Stimulated activated CD4-positive, alpha-beta T cell treated with anti-CD3 and anti-CD28 coated beads, Interleukin-2, amount 100 ng/mL, for 24 hours (primary cell): Measurements from ENCODE around the gene MREG.
A peak's percentile ranks its signal among the peaks of the same experiment; 100 is the strongest.

Source experiments
- DNase-seq, 2 donors: peaks; one replicate each; pipeline ENCODE4 v3.0.0-alpha.2; 2020

MREG gene, protein sequence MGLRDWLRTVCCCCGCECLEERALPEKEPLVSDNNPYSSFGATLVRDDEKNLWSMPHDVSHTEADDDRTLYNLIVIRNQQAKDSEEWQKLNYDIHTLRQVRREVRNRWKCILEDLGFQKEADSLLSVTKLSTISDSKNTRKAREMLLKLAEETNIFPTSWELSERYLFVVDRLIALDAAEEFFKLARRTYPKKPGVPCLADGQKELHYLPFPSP

DNA sequence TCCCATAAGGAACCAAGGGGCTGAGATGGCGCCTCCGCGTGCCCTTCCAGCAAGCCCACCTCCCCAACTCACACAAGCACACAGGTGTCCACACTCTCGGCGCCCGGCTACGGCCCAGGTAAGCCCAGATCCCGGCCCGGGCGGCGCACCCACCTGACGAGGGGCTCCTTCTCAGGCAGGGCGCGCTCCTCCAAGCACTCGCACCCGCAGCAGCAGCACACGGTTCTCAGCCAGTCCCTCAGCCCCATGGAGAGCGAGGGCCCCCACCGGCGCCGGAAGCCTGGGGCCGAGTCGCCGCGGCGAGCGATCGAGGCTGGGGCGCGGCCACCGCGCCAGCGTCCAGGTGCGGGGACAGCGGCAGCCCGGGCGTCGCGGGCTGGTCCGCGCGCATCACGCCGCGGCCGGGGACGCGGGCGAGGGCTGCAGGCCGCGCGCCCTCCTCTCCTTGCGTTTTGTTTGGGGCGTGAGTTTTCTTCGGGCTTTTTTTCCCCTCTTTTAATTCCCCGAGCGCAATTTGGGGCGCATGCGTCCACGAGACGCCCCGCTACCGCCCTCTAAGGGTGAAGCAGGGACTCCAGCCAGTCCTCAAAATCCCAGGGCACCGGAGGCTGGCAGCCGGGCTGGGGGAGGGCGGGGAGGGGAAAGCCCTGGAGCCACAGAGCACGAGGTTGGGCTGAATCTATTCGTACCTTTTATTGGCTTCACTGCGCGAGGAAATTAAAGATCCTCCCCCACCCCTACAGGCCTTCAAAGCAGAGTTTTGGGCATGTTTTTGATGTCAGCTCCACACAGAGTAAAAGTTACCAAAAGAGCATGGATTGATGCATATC, at the start of gene MREG:
MREG (minus strand) TSS at position 472 of the 830 bp plus-strand sequence; CDS start at position 248, 224 bp downstream.
- peak; percentile 88 to 89 for DNase-seq

DNA sequence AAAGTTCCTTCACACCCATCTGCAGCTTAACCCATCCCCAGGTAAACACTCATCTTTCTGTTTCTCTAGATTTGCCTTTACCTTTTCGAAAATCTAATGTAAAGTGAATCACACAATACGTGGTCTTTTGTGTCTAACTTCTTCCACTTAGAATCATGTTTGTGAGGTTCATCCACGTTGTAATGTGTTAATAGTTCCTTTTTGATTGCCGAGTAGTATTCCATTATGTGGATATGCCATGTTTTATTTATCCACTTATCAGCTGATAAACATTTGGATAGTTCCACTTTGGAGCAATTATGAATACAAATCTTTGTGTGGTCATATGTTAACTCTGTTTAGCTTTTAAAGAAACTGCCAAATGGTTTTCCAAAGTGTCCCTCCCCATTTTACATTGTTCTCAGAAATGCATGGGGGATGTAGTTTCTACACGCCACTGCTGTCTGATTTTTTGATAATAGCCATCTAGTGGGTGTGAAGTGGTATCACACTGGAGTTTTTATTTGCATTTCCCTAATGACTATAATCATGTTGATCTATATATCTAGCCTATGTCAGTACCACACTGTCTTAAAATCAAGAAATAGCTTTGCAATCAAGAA, 46.0 kb upstream of the MREG start:
- DNase-seq = no peak

DNA sequence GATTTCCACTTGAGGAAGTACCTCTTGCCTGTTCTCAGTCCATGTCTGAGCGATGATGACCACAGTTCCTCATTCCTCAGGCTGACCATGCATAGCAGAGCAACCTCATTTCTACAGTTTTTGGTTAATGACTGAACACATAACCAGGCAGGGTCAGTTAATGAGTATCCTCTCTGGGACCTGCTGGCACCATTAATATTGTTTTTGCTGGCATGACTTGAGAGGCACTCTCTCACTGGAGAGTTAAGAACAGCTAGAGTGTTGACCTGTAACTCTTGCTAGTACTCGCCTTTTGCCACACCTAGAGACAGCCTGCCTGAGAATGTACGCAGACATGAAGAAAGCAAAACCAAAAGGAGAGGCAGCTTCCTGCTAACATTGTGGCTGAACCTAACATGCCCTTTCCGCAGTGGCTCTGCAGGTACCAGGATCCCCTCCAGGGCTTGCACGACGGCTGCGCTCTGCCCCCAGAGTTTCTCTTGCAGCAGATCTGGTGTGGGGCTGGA, 44.4 kb upstream of the MREG start:
- peak; percentile 49 to 51 for DNase-seq

DNA sequence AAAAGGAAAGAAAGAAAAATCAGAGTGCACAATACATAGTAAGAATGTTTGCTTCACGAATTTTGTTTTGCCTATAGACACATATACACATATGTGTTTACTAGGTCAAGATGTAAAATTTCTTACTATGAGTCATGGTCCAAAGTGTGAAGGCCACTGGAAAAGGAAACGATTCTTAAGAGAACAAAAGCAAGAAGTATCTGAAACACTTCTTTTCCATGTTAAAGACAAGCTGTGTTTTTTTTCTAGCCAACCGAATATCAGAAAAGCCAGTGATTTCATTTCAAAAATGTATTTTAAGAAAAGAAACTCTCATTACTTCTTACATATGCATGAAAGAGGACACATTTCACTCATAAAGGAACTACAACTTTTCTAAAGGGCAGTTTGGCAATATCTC, 43.4 kb upstream of the MREG start:
- no peak for DNase-seq

DNA sequence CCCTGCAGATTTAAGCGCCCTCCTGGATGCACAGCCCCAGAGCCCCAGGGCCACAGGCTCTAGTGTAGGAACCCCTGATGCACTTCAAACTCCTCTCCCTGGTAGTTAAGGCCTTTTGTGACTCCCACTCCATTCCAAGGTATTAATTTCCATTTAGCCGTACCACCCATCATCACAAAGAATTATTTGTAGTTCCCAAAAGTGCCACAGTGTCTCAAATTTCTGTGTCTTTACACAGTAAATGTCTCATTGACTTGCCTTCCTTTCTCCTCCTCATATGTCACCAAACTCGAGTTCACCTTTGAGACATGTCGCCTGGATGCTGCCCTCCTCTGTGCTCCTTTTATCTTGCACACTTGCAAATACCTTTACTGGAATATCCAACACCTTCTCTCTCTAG, 42.3 kb upstream of the MREG start:
- no peak for DNase-seq

DNA sequence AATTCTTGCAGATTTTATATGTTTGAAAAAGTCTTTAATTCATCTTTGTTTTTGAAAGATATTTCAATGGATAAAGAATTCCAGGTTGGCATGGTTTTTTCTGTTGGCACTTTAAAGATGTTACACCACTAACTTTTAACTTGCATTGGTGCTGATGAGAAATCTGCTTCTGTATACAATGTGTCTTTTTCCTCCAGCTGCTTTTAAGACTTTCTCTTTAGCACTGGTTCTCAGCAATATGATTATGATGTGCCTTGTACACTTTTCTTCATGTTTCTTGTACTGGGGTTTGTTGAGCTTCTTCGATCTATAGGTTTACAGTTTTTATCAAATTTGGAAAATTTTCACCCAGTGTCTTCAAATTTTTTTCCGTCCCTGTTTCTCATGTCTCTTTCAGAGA, 39.1 kb upstream of the MREG start:
- no peak for DNase-seq

DNA sequence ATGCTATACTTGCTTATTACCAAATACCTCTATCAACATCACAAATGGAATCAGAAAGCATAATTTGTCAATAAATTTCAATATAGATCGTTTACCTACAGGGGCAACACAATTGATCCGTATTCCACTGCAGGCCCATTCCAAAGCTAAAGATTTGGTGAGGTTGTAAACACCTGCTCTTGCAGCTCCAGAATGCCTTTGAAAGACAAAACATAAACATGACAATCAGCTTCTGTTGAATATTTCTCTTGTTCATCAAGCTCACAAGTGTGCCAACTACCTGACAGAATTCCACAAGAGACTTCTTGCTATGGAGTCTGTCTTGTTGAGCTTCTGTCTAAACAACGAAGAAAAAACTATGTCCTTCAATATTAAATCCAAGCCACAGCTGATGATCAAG, 38.0 kb upstream of the MREG start:
- no peak for DNase-seq

DNA sequence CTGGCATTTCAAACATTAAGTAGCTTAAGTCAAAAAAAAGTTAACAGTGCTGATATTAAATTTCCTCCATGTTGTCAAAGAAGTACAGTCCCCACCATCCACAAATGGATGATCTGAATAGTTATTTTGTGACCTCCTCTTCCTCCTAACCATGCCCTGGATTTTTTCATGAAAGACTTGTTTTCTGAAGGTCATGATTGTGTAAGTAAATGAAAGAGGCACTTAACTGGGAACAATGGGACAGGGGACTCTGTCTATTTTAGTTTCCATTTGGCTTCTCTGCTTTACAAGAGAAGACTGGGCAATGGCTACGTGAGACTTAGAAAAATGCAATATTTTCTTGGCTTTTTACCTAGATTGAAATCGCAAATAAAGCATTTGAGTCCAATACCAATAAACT, 36.1 kb upstream of the MREG start:
- no peak for DNase-seq

DNA sequence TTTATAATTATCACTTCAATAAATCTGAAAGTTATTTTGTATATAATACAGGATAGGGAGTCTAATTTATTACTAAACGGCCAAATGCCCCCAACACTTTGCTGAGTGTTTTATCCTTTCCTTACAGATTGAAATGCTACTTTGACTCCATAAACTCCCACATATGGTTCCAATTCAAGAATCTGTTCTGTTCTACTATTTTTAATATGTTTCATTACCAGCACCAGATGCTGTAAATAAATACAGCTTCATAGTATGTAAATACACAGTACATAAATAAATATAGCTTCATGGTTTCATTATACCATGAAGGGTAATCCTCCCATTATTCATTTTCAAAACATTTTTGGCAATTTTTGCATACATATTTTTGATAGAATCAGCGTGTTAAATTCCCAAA, 34.0 kb upstream of the MREG start:
- no peak for DNase-seq

DNA sequence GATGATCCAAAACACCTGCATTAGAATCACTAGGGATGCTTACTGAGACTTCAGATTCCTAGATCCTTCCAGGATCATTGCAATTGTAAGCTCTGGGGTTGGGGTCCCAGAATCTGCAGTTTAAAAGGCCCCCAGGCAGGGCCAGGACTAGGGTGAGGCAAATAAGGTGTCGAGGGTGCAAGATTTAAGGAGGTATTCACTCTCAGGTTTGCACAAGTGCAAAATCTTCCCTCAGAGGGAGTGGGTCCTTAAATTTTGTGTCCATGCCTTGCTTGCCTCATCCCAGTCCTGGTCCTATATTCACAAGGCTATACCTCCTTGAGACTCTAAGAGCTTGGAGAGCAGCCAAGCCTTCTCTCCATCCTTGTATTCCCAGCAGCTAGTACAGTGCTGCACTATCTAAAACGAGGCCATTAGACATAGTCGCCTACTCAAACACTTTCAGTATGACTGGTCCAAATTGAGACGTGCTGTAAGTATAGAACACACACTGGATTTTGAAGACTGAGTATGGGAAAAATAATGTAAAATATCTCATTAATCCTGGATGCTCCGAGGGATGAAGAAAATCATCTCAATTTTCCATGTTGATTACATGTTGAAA, 31.6 kb upstream of the MREG start:
- DNase-seq = no peak

DNA sequence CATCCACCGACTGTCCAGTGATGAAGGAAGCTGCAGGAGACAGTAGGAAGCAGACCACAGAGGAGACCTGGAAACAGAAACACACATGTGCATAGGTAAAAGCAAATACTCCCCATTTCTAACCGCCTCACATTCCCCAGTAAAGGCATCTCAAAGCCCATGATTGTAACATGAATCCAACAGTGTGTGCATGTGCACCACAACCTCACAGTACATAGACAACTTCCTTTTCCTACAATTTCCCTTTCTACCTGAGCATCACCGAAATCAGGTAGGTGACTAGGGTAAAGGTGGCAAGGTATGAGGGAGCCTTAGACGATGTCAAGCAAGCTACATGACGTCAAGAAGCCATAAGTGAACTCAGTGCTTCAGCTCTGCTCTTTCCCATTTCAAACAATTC, 30.6 kb upstream of the MREG start:
- no peak for DNase-seq

DNA sequence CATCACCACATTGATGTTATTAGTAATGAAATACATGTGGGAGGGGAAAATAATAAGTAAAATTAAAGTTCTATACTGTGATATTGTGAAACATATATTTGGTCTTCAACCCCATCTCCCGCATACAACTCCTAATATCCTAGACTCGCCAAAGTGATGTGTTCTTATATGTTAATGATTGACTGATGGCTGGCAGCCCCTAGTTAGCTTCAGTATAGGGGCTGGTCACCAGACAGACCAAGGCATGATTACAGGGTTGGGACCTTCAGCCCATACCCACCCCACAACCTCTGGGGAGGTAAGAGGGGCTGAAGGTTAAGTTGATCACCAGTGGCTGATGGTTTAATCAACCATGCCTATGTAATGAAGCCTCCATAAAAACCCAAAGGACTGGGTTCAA, 28.1 kb upstream of the MREG start:
- DNase-seq = no peak

DNA sequence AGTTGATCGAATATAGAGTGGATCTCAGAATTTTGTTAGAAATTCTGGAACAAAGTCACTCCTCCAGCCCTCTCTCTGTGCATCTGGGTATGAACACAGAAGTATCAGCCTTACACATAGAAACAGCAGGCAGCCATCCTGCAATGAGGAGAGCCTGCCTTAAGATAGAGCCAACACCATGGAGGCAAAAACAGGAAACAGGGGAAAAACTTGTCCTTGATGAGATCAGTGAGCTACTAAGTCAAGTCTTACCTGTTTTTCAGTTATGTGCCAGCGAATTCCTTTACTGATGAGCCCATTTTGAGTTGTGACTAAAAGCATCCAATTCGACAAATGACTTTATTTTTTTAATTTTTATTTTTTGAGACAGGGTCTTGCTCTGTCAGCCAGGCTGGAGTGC, 26.6 kb upstream of the MREG start:
- DNase-seq = no peak

DNA sequence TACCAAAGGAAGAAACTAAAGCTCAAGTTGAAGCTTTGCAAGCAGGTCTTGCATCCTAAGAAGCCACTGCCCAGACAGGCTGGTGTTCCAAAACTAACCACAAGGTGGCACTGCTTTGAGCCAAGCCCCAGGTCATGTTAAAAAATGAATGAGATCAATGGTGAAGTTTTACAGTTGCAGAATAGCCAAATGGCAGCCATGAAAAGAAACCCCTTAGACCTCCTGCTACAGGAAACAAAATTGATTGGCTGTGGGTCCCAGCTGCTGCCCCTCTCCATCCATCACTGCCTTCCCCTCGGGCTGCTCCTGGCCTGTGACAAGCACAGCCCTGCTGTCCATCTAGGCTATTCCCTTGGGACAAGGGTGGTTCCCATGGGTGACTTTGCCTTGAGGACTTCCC, 20.7 kb upstream of the MREG start:
- peak; percentile 86 to 90 for DNase-seq

DNA sequence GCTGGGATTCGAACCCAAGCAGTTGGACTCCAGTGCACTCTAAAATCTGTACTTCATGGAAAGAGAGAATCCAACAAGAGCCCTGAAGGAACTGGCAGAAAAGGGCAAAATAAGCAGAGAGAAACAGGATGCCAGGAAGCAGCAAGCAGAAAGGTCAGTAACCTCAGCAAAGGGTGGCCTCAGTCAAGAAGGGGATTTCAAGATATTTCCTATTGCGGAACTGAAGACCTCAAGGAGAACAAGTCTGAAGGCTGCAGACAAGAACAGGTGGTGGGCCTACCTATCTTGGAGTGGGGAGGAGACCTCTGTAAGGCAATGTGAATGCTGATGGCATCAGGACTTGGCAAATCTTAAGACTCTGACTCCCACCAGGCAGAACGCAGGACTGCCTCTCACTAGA, 20.1 kb upstream of the MREG start:
- DNase-seq = no peak

DNA sequence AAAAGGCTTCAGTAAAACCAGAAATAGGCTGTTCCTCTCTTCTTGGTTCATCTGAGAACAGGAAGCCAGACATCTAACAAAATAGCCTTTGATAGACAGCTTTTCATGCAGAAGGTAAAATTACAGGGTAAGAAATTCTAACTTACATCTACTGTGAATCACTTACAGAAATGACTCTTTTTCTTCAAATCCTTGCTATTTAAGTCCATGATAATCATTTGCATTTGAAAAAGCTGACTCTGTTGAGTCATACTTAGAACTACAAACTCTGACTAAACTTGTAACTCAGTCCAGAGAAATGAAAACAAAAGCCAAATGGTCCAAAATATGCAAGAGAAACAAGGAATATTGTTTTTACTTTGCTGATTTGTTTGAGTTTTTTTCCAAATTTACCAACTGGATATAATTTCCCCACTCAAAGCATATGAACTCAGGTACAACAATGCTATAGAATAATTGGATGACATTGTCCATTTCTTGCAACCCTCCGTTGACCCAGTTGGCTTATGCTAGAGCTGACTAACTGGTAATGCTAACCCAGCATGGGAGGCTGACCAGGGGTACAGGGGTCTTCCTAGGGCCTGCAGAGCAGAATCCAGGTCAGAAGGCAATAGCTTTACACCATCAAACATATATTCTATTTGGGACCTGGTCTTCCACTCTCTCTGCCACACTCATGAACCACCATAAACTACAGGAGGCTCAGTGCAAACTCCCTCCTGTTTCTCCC, 18.8 kb upstream of the MREG start:
- DNase-seq = no peak

DNA sequence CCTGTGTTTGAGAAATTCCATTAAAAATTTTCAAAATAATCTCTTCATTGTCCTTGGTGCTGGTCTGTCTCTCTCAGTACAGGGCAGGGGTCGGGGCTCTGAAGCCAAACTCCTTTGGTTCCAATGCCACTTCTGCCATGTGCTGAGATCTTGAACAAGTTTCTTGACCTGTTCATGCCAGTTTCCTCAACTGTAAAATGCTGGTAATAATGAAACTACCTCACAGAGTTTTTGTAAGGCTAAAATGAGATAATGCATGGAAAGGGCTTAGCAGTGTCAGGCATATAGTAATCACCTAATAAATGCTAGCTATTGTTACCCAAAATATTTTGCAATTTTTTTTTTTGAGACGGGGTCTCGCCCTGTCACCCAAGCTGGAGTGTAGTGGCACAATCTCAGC, 16.9 kb upstream of the MREG start:
- DNase-seq = no peak

DNA sequence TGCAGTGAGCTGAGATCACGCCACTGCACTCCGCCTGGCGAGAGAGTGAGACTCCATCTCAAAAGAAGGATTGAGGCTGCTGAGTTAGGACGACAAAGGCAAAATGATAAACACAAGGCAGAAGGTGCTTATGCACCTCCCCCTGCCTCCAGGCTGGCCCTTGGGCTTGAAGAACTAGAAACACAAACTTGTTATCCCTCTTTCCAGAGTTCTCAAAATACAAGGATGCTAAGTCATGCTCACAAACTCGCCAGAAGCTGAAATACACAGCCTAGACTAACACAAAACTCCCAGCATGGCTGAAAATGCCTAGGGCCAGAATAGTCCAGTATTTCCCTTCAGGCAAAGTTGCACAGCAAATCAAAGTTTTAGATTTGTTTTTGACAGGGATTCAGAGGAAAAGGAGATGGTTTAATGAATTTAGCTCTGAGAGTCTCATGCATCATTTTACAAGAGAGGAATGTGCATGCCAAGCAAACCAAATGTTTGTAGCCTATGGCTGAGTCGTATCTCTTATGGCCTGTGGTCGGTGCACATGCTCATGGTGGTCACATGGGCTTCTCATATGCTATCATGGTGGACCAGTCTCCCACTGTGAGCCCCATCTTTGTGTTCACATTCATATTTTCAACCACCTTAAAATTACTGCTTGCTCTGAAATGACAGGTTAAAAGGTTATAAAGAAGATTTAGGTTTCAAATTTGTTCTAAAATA, 16.2 kb upstream of the MREG start:
- no peak for DNase-seq

DNA sequence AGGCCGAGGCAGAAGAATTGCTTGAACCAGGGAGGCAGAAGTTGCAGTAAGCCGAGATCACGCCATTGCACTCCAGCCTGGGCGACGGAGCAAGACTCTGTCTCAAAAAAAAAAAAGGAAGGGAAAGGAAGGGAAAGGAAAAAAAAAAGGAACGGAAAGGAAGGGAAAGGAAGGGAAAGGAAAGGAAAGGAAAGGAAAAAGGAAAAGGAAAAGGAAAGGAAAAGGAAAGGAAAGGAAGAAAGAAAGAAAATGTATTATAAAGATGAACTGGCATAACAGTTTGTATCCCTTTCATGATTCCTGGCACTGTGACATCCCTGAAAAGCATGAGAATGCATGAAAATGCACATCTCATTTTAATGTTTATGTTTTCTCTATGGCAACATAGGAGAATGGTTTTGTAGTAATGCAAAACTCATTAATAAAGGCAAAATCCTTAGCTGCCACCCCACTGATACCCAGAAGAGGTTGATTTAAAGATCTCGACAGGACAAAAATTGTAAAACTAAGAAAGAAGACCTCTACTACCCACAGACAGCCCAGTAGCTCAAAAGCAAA, 11.5 kb upstream of the MREG start:
- DNase-seq = no peak

DNA sequence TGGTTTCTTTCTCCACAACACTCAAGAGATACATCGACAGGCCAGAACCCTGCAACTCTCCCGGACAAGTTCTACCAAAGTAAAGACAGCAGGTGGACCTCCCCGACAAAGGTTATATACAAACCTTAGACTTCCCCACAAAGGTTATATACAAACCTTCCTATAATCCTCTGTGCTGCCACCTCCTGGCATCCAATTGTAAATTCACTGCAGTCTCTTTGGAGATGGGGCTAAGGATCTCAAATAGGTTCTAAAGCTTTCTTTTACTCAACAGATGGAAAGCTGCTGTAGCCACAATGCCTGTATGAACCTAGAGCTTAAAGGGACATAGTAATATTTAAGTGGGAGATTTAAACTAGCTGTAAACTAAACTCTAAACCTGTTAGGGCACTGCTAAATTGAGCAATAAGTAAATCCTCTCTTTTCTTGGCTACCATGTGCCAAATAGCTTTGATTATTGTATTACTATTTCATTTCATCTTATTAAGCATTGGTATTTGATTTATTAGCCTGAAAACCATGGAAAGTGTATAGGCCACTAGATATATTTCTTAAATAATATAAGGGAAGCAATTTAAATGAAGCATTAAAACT, 9.8 kb upstream of the MREG start:
- peak; percentile 58 to 63 for DNase-seq

DNA sequence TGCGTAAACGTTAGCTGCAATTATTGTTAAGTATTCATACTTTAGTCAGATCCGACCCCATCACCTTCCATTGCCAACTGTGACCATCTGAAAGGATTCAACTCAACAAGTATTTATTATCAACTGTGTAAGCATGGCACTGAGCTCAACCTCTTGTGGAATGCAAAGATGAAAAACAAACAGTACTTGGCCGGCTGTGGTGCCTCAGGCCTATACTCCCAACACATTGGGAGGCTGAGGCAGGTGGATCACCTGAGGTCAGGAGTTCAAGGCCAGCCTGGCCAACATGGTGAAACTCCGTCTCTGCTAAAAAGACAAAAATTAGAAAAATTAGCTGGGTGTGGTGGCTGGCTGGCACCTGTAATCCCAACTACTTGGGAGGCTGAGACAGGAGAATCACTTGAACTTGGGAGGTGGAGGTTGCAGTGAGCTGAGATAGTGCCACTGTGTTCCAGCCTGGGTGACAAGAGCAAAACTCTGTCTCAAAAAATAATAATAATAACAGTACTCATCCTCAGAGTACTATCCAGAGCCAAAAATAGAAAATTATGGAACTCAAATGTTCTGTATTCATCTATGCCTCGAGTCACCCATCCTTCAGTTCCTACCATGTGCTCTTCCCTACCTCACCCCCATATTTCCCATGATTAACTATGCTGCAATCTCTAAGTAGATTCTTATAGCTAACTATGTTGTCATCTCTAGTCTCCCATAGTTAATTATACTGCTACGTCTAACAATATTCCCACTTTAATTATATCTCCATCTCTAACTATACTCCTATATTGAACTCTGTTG, 8.6 kb upstream of the MREG start:
- no peak for DNase-seq
